Suprapubic skin (tissue), 3 donors: Measurements from ENCODE around the gene ARHGAP6.

Experiments
- POLR2A ChIP-seq, 2 donors: fragments of 450-650 bp; IDR thresholded peaks; one replicate each; pipeline ENCODE4 v1.6.1; 2017; ENCODE audit warnings: antibody characterized with exemption in 2 of 2, mild to moderate bottlenecking in 2 of 2, moderate library complexity in 2 of 2
- TF ChIP-seq, protein P1 (sequence below), 2 donors: fragments of 200-600 bp in 1 of 2; fragments of 450-650 bp in 1 of 2; sonication (generic) in 1 of 2; IDR thresholded peaks; one replicate each; pipeline ENCODE4 v1.5.1; 2016 to 2019; ENCODE audit warnings: antibody characterized with exemption in 2 of 2, mild to moderate bottlenecking in 1 of 2, moderate library complexity in 1 of 2

DNA sequence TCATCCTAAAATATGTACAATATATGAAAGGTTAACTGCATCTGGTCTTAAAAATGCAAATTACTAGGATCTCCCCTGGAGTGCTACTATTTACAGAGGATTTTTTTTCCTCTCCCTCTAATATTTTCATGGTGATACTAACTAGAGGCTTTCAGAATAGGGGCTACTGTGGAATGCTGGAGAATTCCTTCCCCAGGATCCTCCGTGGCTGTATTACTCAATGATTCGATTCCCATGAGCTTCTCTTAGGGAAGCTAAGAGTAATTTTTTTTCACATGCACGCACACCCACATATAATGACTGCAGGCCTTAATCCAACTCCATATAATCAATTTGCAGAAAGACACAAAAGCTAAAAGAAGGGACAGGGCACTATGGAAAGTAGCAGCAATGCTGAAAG lies 184.7 kb downstream of the ARHGAP6 start:
- TF ChIP-seq, protein P1, sequence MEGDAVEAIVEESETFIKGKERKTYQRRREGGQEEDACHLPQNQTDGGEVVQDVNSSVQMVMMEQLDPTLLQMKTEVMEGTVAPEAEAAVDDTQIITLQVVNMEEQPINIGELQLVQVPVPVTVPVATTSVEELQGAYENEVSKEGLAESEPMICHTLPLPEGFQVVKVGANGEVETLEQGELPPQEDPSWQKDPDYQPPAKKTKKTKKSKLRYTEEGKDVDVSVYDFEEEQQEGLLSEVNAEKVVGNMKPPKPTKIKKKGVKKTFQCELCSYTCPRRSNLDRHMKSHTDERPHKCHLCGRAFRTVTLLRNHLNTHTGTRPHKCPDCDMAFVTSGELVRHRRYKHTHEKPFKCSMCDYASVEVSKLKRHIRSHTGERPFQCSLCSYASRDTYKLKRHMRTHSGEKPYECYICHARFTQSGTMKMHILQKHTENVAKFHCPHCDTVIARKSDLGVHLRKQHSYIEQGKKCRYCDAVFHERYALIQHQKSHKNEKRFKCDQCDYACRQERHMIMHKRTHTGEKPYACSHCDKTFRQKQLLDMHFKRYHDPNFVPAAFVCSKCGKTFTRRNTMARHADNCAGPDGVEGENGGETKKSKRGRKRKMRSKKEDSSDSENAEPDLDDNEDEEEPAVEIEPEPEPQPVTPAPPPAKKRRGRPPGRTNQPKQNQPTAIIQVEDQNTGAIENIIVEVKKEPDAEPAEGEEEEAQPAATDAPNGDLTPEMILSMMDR (IDR thresholded peaks at IDR 0.05), result no peak
- TF ChIP-seq POLR2A (IDR thresholded peaks at IDR 0.05), result no peak
